Gastroesophageal sphincter (tissue), 4 donors: ENCODE results near the gene DOCK4. TPM values are rescaled to one million over a fixed set of nuclear protein-coding genes. Genes with fewer than 3 reads are reported as not detected.
"Not testable (repeated sequence)": the region's sequence is repeated elsewhere in the genome, so short reads cannot be mapped to it uniquely, and the experiment has no call there.

Experiments
- ATAC-seq: fragments of 150-250 bp; one replicate; pipeline ENCODE4 v1.9.1; 2016; ENCODE audit warnings: mild to moderate bottlenecking, moderate library complexity
- H3K27ac ChIP-seq, 4 donors: fragments of 200-600 bp; sonication (generic) in 3 of 4; 1 replicate in 3 of 4; 2 replicates in 1 of 4; pipeline ENCODE4 v1.5.1; 2016 to 2019
- H3K27me3 ChIP-seq: fragments of 200-600 bp; sonication (generic); one replicate; pipeline ENCODE4 v1.5.1; 2019
- H3K36me3 ChIP-seq, 2 donors: fragments of 200-600 bp; sonication (generic); one replicate each; pipeline ENCODE4 v1.5.1; 2019; ENCODE audit warnings: control low read depth in 1 of 2
- H3K4me1 ChIP-seq, 3 donors: fragments of 200-600 bp; sonication (generic); 1 replicate in 2 of 3; 2 replicates in 1 of 3; pipeline ENCODE4 v1.5.1; 2016 to 2019; ENCODE audit warnings: control low read depth in 2 of 3
- H3K4me3 ChIP-seq, 2 donors: fragments of 200-600 bp; sonication (generic); one replicate each; pipeline ENCODE4 v1.5.1; 2019; ENCODE audit warnings: mild to moderate bottlenecking in 1 of 2, moderate library complexity in 1 of 2
- H3K9me3 ChIP-seq, 3 donors: fragments of 200-600 bp; sonication (generic); one replicate each; pipeline ENCODE4 v1.5.1; 2017 to 2019; ENCODE audit warnings: control low read depth in 2 of 3
- CTCF ChIP-seq, 4 experiments: fragments of 200-600 bp in 2 of 4; fragments of 450-650 bp in 2 of 4; sonication (generic) in 1 of 4; IDR thresholded peaks; one replicate each; pipeline ENCODE4 v1.5.1; 2017 to 2019; ENCODE audit warnings: antibody characterized with exemption in 4 of 4, mild to moderate bottlenecking in 2 of 4, moderate library complexity in 2 of 4
- EP300 ChIP-seq: sonication (generic); formaldehyde crosslinking; IDR thresholded peaks from one replicate; pipeline ENCODE4 v1.6.1; 2017; ENCODE audit warnings: antibody characterized with exemption, mild to moderate bottlenecking
- POLR2A ChIP-seq, 2 donors: fragments of 450-650 bp; IDR thresholded peaks; one replicate each; pipeline ENCODE4 v1.6.1; 2017; ENCODE audit warnings: antibody characterized with exemption in 2 of 2, mild to moderate bottlenecking in 2 of 2, moderate library complexity in 1 of 2
- POLR2AphosphoS5 ChIP-seq: sonication (generic); formaldehyde crosslinking; IDR thresholded peaks from one replicate; pipeline ENCODE4 v1.6.1; 2017; ENCODE audit warnings: antibody characterized with exemption
- WGBS, 2 donors: methylation state at CpG; one replicate each; pipeline ENCODE4 v1.1.5; 2018; ENCODE audit warnings: low coverage in 1 of 2; 5-methylcytosine and 5-hydroxymethylcytosine counted together
- total RNA-seq, 4 donors: library from RNA; depleted of rRNA; stranded (reverse); fragments of >200 nt; gene quantifications; one replicate each; pipeline ENCODE4 v1.1.0, GENCODE V29; 2016

Gene DOCK4
- total RNA-seq, 4 donors from 2014 or later = 14.0 to 34.1 (median 24.2) TPM

- WGBS, 2 donors = 73 to 76% methylated on average over 3 of the region's 3 CpGs
- no peak overlapping the region for H3K27ac ChIP-seq
- ATAC-seq = no peak
- no peaks in the 10 kb centered on the region for H3K36me3 ChIP-seq
- H3K9me3 ChIP-seq = no peaks in the 10 kb centered on the region
- no peak overlapping the region for H3K4me3 ChIP-seq
- TF ChIP-seq POLR2AphosphoS5 (no peak), POLR2A (IDR thresholded peaks at IDR 0.05) (no peak), CTCF (IDR thresholded peaks at IDR 0.05) (no peak), EP300 (no peak)
- H3K27me3 ChIP-seq = no peaks in the 10 kb centered on the region
- no peaks in the 10 kb centered on the region for H3K4me1 ChIP-seq
Measured at GRCh38 chr7:112252691-112253090, 46.5 kb upstream of the DOCK4 start.

- H3K27ac ChIP-seq = no peak overlapping the region
- no peaks in the 10 kb centered on the region for H3K27me3 ChIP-seq
- TF ChIP-seq POLR2A (IDR thresholded peaks at IDR 0.05) (no peak), CTCF (IDR thresholded peaks at IDR 0.05) (no peak), EP300 (no peak), POLR2AphosphoS5 (no peak)
- no peak overlapping the region for H3K4me3 ChIP-seq
- 77 to 79% methylated on average over 2 to 3 of the region's 3 CpGs for WGBS, 2 donors
- no peaks in the 10 kb centered on the region for H3K9me3 ChIP-seq
- ATAC-seq = no peak
- H3K4me1 ChIP-seq = no peaks in the 10 kb centered on the region
- H3K36me3 ChIP-seq = no peaks in the 10 kb centered on the region
Measured at GRCh38 chr7:112252141-112252540, 45.9 kb upstream of the DOCK4 start.

- WGBS, 2 donors = 78 to 100% methylated on average over 2 to 13 of the region's 13 CpGs
- not testable (repeated sequence) for H3K4me3 ChIP-seq, H3K27me3 ChIP-seq, ATAC-seq, H3K4me1 ChIP-seq, H3K9me3 ChIP-seq, H3K36me3 ChIP-seq, H3K27ac ChIP-seq
Measured at GRCh38 chr7:112249967-112250366, 43.8 kb upstream of the DOCK4 start.

- WGBS, 2 donors = 93 to 100% methylated on average over 2 of the region's 2 CpGs
Measured at GRCh38 chr7:112248598-112248997, 42.4 kb upstream of the DOCK4 start.

GRCh38 chr7:112238852-112239610 lies 32.8 kb upstream of the DOCK4 start:
- no peaks in the 10 kb centered on the region for H3K9me3 ChIP-seq
- TF ChIP-seq POLR2A (IDR thresholded peaks at IDR 0.05) (no peak), EP300 (no peak), CTCF (IDR thresholded peaks at IDR 0.05) (no peak), POLR2AphosphoS5 (no peak)
- no peaks in the 10 kb centered on the region for H3K36me3 ChIP-seq
- 98% methylated on average over 6 of the region's 9 CpGs; no CpG with 5 or more reads in 1 of the 2 donors for WGBS, 2 donors
- H3K4me3 ChIP-seq = no peak overlapping the region
- no peak overlapping the region for H3K27ac ChIP-seq
- no peaks in the 10 kb centered on the region for H3K27me3 ChIP-seq
- no peaks in the 10 kb centered on the region for H3K4me1 ChIP-seq
- ATAC-seq = no peak

More at GRCh38 chr7:112248598-112248997, 42.4 kb upstream of the DOCK4 start:
- no peaks in the 10 kb centered on the region for H3K27me3 ChIP-seq
- no peak for ATAC-seq
- H3K9me3 ChIP-seq = no peaks in the 10 kb centered on the region
- H3K4me3 ChIP-seq = no peak overlapping the region
- no peak for TF ChIP-seq POLR2AphosphoS5
- TF ChIP-seq EP300 = no peak
- TF ChIP-seq CTCF (IDR thresholded peaks at IDR 0.05) = no peak
- TF ChIP-seq POLR2A (IDR thresholded peaks at IDR 0.05) = no peak
- no peaks in the 10 kb centered on the region for H3K36me3 ChIP-seq
- H3K4me1 ChIP-seq = no peaks in the 10 kb centered on the region
- H3K27ac ChIP-seq = no peak overlapping the region
